Effector memory CD4-positive, alpha-beta T cell (primary cell): Measurements from ENCODE around the gene PFKL.
"Not testable (repeated sequence)": the region's sequence is repeated elsewhere in the genome, so short reads cannot be mapped to it uniquely, and the experiment has no call there.

Source experiments
- DNase-seq, 3 donors: peaks; one replicate each; pipeline ENCODE4 v3.0.0-alpha.2; 2020
- H3K27ac ChIP-seq: 2 replicates; pipeline ENCODE4 v1.7.0; 2013; ENCODE audit warnings: mild to moderate bottlenecking, low read length, moderate library complexity; ENCODE audit not compliant: insufficient read depth, poor library complexity, severe bottlenecking
- H3K27me3 ChIP-seq: replicated peaks from 2 replicates; pipeline ENCODE4 v1.7.0; 2013; ENCODE audit warnings: mild to moderate bottlenecking, low read length; ENCODE audit not compliant: insufficient read depth, control insufficient read depth, poor library complexity, severe bottlenecking
- H3K36me3 ChIP-seq: 2 replicates; pipeline ENCODE4 v1.7.0; 2013; ENCODE audit warnings: mild to moderate bottlenecking, low read length, moderate library complexity; ENCODE audit not compliant: control insufficient read depth, insufficient read depth
- H3K4me1 ChIP-seq: 2 replicates; pipeline ENCODE4 v1.7.0; 2013; ENCODE audit warnings: low read length, mild to moderate bottlenecking; ENCODE audit not compliant: control insufficient read depth, insufficient read depth, poor library complexity, severe bottlenecking
- H3K4me3 ChIP-seq: 2 replicates; pipeline ENCODE4 v1.7.0; 2013; ENCODE audit warnings: low read length, low read depth, mild to moderate bottlenecking; ENCODE audit not compliant: insufficient read depth, poor library complexity, severe bottlenecking
- H3K9me3 ChIP-seq: 2 replicates; pipeline ENCODE4 v1.7.0; 2013; ENCODE audit warnings: mild to moderate bottlenecking, low read length, moderate library complexity; ENCODE audit not compliant: control insufficient read depth

Gene PFKL

GRCh38 chr21:44302573-44303401, 2.9 kb downstream of the PFKL start:
- not testable (repeated sequence) for H3K4me3 ChIP-seq, H3K9me3 ChIP-seq, DNase-seq, H3K27me3 ChIP-seq
- Histone ChIP-seq H3K27ac (peak overlapping the region; percentile 32), H3K4me1 (peaks cover 48% of the 10 kb centered on the region), H3K36me3 (peaks cover 12% of the 10 kb centered on the region)

- H3K27ac ChIP-seq = no peak overlapping the region
- peaks cover 42% of the 10 kb centered on the region for H3K4me1 ChIP-seq
- no peak overlapping the region for H3K4me3 ChIP-seq
- H3K27me3 ChIP-seq = no peaks in the 10 kb centered on the region
- DNase-seq = no peak
- H3K9me3 ChIP-seq = no peaks in the 10 kb centered on the region
- H3K36me3 ChIP-seq = peaks cover 17% of the 10 kb centered on the region
Observed at GRCh38 chr21:44303490-44303981, 3.7 kb downstream of the PFKL start.

GRCh38 chr21:44304011-44304616, 4.3 kb downstream of the PFKL start:
- peaks cover 17% of the 10 kb centered on the region for H3K36me3 ChIP-seq

GRCh38 chr21:44304877-44305293, 5.0 kb downstream of the PFKL start:
- H3K27ac ChIP-seq = peak overlapping the region; percentile 35
- no peak for DNase-seq
- peaks cover 42% of the 10 kb centered on the region for H3K4me1 ChIP-seq
- no peaks in the 10 kb centered on the region for H3K27me3 ChIP-seq
- H3K9me3 ChIP-seq = no peaks in the 10 kb centered on the region
- H3K36me3 ChIP-seq = peaks cover 25% of the 10 kb centered on the region
- H3K4me3 ChIP-seq = no peak overlapping the region

More at GRCh38 chr21:44304011-44304616, 4.3 kb downstream of the PFKL start:
- Histone ChIP-seq H3K27me3 (no peaks in the 10 kb centered on the region), H3K4me1 (peaks cover 42% of the 10 kb centered on the region), H3K9me3 (no peaks in the 10 kb centered on the region), H3K4me3 (no peak overlapping the region), H3K27ac (no peak overlapping the region)
- no peak for DNase-seq

- Histone ChIP-seq H3K4me3 (no peak overlapping the region), H3K36me3 (peaks cover 33% of the 10 kb centered on the region), H3K27me3 (no peaks in the 10 kb centered on the region)
Observed at GRCh38 chr21:44305691-44306090, 5.8 kb downstream of the PFKL start.

GRCh38 chr21:44306936-44307704, 7.3 kb downstream of the PFKL start:
- Histone ChIP-seq H3K36me3 (peaks cover 47% of the 10 kb centered on the region), H3K27me3 (no peaks in the 10 kb centered on the region), H3K9me3 (no peaks in the 10 kb centered on the region), H3K27ac (no peak overlapping the region), H3K4me1 (peaks cover 25% of the 10 kb centered on the region), H3K4me3 (no peak overlapping the region)
- DNase-seq = no peak

More at GRCh38 chr21:44305691-44306090, 5.8 kb downstream of the PFKL start:
- no peaks in the 10 kb centered on the region for H3K9me3 ChIP-seq
- peaks cover 39% of the 10 kb centered on the region for H3K4me1 ChIP-seq
- H3K27ac ChIP-seq = peak overlapping the region; percentile 25
- DNase-seq = no peak

GRCh38 chr21:44310628-44311507, 11.0 kb downstream of the PFKL start:
- Histone ChIP-seq H3K27ac (no peak overlapping the region), H3K4me1 (no peaks in the 10 kb centered on the region), H3K27me3 (no peaks in the 10 kb centered on the region), H3K9me3 (no peaks in the 10 kb centered on the region), H3K4me3 (no peak overlapping the region), H3K36me3 (peaks cover 82% of the 10 kb centered on the region)
- DNase-seq = no peak

- Histone ChIP-seq H3K27me3 (no peaks in the 10 kb centered on the region), H3K4me1 (no peaks in the 10 kb centered on the region), H3K4me3 (no peak overlapping the region), H3K9me3 (no peaks in the 10 kb centered on the region), H3K36me3 (peaks cover 89% of the 10 kb centered on the region), H3K27ac (no peak overlapping the region)
- DNase-seq = no peak
Observed at GRCh38 chr21:44312089-44312488, 12.2 kb downstream of the PFKL start.

- no peaks in the 10 kb centered on the region for H3K9me3 ChIP-seq
- no peak overlapping the region for H3K4me3 ChIP-seq
- H3K36me3 ChIP-seq = peaks cover 89% of the 10 kb centered on the region
- DNase-seq = no peak
- H3K4me1 ChIP-seq = no peaks in the 10 kb centered on the region
- H3K27me3 ChIP-seq = no peaks in the 10 kb centered on the region
- no peak overlapping the region for H3K27ac ChIP-seq
Observed at GRCh38 chr21:44312716-44313115, 12.9 kb downstream of the PFKL start.
